ENCODE measurements around the gene VAV2.

GRCh38 chr9:133803745-133804144 is 188.4 kb downstream of the VAV2 start:
- no peak for TF ChIP-seq TAF1 (IDR thresholded peaks at IDR 0.05; ENCODE audit: low read depth)
- TF ChIP-seq TEAD4 (IDR thresholded peaks at IDR 0.05): no peak
- TF ChIP-seq MAX (IDR thresholded peaks at IDR 0.05): no peak
- no peak for TF ChIP-seq USF1 (IDR thresholded peaks at IDR 0.05)
- TF ChIP-seq TCF12 (IDR thresholded peaks at IDR 0.05; ENCODE audit: low read depth): no peak
- TF ChIP-seq REST (IDR thresholded peaks at IDR 0.05; ENCODE audit: low read depth): no peak
- TF ChIP-seq RAD21 (IDR thresholded peaks at IDR 0.05; ENCODE audit: low read depth): no peak
- TF ChIP-seq YY1 (IDR thresholded peaks at IDR 0.05; ENCODE audit: low read depth): no peak
- no peak for TF ChIP-seq NFIC (IDR thresholded peaks at IDR 0.05)
- no peak for TF ChIP-seq EP300 (IDR thresholded peaks at IDR 0.05; ENCODE audit: borderline replicate concordance)
